Bronchial epithelial cell (primary cell): ENCODE data around the gene RTF2. TPM values are rescaled to one million over a fixed set of nuclear protein-coding genes. Genes with fewer than 3 reads are reported as not detected.

ENCODE experiments used
- DNase-seq: peaks from one replicate; pipeline ENCODE4 v3.0.0-alpha.2; 2010; ENCODE audit warnings: low read depth
- FAIRE-seq: peaks from 2 replicates; lab custom pipeline; 2011; peaks lifted over from hg19 to GRCh38; lab: Jason Lieb, UNC
- H3K27me3 ChIP-seq: 2 replicates; pipeline ENCODE4 v1.5.1; 2011; ENCODE audit warnings: low read length; ENCODE audit not compliant: control insufficient read depth, insufficient read depth
- H3K36me3 ChIP-seq: 2 replicates; pipeline ENCODE4 v1.5.1; 2011; ENCODE audit warnings: low read length; ENCODE audit not compliant: control insufficient read depth, insufficient read depth
- H3K4me3 ChIP-seq: 2 replicates; pipeline ENCODE4 v1.5.1; 2011; ENCODE audit warnings: mild to moderate bottlenecking, low read depth, low read length, control low read depth
- total RNA-seq: library from RNA; depleted of rRNA; stranded (reverse); fragments of >200 nt; gene quantifications from 2 replicates; pipeline ENCODE4 v1.2.1, GENCODE V29; 2014
- TF ChIP-seq, protein P1 (sequence below): IDR thresholded peaks from 2 replicates; pipeline ENCODE4 v1.5.1; 2011; ENCODE audit warnings: mild to moderate bottlenecking, moderate library complexity, low read length, control low read depth, inconsistent platforms; ENCODE audit not compliant: insufficient read depth, severe bottlenecking

RTF2 gene
- total RNA-seq, 1 donor from 2014 or later = 60.0 TPM

DNA sequence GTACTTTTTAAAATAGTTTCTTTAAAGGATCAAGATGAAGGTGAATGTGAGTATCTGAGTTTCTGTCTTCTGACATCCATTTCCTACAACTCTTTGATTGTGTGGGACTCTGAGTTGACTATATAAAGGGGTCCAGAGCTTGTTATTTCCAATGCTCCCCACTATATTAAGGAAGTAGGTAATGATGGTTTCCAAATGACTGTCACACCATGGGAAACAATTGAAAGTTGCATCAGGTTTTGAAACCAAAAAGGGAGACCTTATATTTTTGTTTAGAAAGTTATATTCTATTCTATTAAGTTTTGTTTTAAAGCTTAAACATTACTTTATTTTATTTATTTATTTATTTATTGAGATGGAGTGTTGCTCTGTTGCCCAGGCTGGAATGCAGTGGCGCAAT lies 45.2 kb upstream of the RTF2 start:
- Histone ChIP-seq H3K4me3 (no peak overlapping the region), H3K27me3 (no peaks in the 10 kb centered on the region), H3K36me3 (no peaks in the 10 kb centered on the region)
- no peak for FAIRE-seq
- no peak for DNase-seq
- TF ChIP-seq, protein P1, sequence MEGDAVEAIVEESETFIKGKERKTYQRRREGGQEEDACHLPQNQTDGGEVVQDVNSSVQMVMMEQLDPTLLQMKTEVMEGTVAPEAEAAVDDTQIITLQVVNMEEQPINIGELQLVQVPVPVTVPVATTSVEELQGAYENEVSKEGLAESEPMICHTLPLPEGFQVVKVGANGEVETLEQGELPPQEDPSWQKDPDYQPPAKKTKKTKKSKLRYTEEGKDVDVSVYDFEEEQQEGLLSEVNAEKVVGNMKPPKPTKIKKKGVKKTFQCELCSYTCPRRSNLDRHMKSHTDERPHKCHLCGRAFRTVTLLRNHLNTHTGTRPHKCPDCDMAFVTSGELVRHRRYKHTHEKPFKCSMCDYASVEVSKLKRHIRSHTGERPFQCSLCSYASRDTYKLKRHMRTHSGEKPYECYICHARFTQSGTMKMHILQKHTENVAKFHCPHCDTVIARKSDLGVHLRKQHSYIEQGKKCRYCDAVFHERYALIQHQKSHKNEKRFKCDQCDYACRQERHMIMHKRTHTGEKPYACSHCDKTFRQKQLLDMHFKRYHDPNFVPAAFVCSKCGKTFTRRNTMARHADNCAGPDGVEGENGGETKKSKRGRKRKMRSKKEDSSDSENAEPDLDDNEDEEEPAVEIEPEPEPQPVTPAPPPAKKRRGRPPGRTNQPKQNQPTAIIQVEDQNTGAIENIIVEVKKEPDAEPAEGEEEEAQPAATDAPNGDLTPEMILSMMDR = no peak

DNA sequence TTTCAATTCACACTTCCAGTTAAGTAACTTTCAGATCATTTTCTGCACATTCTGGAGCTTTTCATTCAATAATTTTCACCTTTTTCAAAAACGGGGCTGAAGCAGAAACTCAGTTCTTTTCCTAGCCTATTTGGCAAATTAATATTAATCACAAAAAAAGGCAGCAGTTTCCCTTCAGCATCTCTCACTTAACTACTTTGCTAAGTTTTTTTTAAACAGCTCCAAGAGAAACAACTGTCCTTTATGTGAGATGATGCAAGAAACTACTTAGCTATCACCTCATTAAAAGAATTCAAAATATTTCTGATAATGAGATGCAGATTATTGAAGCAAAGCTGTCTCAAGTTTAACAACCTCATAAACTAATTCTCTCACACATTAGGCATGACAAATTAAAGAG lies 44.5 kb upstream of the RTF2 start:
- TF ChIP-seq, protein P1 = no peak
- H3K4me3 ChIP-seq = no peak overlapping the region
- no peaks in the 10 kb centered on the region for H3K27me3 ChIP-seq
- DNase-seq (no peak), FAIRE-seq (no peak)
- no peaks in the 10 kb centered on the region for H3K36me3 ChIP-seq

DNA sequence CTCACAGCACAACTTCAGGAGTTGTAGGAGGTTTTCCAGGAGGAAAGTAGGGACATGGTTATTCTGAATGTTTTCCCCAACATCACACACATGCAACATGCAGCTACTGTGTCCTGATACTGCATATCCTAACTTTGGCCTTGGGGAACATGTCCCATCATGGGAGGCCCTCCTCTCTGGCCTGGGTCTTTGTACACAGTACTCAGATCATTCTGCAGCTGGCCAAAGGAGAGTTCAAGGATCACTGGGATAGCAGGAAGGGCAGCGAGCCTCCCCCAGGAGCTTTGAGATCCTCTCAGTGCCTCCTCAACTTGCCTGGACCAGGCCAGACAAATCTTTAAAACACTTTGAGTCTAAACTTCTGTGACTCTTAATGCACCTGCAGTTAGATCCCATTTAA lies 43.5 kb upstream of the RTF2 start:
- Histone ChIP-seq H3K36me3 (no peaks in the 10 kb centered on the region), H3K27me3 (no peaks in the 10 kb centered on the region), H3K4me3 (no peak overlapping the region)
- DNase-seq (no peak), FAIRE-seq (no peak)
- TF ChIP-seq, protein P1 = no peak

DNA sequence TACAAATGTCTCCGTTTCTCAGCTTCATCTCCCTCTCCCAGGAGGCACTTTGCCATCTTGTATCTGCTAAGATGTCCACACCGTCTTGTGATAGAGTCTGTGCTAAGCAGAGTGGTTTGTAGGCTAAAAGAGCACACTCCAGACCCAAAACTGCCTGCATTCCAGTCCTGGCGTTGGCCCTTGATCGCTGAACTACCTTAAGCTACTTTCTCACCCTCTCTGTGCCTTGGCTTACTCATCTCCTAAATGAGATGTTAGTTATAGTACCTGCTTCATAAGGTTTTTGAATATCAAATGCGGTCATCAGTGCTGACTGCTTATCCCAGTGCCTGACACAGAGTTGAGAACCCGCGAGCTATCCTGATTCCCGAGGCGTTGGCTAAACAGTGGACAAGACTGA lies 42.4 kb upstream of the RTF2 start:
- Histone ChIP-seq H3K4me3 (no peak overlapping the region), H3K36me3 (no peaks in the 10 kb centered on the region), H3K27me3 (no peaks in the 10 kb centered on the region)
- TF ChIP-seq, protein P1 = no peak
- DNase-seq (no peak), FAIRE-seq (no peak)

DNA sequence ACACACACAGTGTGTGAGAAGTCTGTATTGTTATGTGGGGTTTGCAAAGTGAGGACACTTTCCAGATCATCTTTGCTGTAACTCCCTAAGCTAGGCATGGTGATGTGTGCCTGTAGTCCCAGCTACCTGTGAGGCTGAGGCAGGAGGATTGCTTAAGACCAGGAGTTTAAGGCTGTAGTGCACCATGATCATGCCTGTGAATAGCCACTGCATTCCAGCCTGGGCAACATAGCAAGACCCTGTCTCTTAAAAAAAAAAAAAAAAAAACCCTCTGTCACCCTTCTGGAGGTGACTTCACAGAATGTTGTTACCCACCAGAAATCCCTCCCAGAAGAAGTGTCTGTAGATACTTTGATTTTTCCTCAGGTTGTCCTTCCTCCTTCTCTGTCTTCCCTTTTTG lies 41.5 kb upstream of the RTF2 start:
- DNase-seq (no peak), FAIRE-seq (no peak)
- Histone ChIP-seq H3K4me3 (no peak overlapping the region), H3K36me3 (no peaks in the 10 kb centered on the region), H3K27me3 (no peaks in the 10 kb centered on the region)
- TF ChIP-seq, protein P1 = no peak

DNA sequence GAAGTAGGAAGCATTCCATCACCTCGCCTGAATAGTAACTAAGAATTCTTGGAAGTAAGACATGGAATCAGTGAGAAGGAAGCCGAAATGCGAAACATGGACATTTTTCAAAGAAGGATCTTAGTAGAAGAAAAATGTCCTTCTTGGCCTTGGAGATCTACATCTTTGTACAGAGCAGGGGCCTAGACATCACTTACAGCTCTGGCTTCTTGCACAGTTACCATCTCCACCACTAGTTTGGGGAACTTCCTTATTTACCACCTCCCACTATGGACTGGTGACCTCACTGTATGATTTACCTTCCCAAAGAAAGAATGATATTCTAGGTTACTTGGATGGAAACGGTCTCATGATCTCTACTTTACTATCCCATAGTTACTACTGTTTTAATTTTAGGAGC lies 40.6 kb upstream of the RTF2 start:
- H3K36me3 ChIP-seq = no peaks in the 10 kb centered on the region
- DNase-seq (no peak), FAIRE-seq (no peak)
- no peaks in the 10 kb centered on the region for H3K27me3 ChIP-seq
- TF ChIP-seq, protein P1 = no peak
- no peak overlapping the region for H3K4me3 ChIP-seq
